ENCODE results near the gene PYY.
"Not testable (repeated sequence)": the region's sequence is repeated elsewhere in the genome, so short reads cannot be mapped to it uniquely, and the experiment has no call there.

PYY gene

GRCh38 chr17:43998552-43998951, 44.8 kb upstream of the PYY start:
- TF ChIP-seq, protein P1, sequence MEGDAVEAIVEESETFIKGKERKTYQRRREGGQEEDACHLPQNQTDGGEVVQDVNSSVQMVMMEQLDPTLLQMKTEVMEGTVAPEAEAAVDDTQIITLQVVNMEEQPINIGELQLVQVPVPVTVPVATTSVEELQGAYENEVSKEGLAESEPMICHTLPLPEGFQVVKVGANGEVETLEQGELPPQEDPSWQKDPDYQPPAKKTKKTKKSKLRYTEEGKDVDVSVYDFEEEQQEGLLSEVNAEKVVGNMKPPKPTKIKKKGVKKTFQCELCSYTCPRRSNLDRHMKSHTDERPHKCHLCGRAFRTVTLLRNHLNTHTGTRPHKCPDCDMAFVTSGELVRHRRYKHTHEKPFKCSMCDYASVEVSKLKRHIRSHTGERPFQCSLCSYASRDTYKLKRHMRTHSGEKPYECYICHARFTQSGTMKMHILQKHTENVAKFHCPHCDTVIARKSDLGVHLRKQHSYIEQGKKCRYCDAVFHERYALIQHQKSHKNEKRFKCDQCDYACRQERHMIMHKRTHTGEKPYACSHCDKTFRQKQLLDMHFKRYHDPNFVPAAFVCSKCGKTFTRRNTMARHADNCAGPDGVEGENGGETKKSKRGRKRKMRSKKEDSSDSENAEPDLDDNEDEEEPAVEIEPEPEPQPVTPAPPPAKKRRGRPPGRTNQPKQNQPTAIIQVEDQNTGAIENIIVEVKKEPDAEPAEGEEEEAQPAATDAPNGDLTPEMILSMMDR (IDR thresholded peaks at IDR 0.05; ENCODE audit: control insufficient read depth, insufficient read depth, low read depth, low read length, missing control alignments) = no peak
- H3K4me3 ChIP-seq (ENCODE audit: control insufficient read depth, low read depth, low read length) = no peak overlapping the region
- peak; percentile 31 for DNase-seq (ENCODE audit: low read depth)

DNA sequence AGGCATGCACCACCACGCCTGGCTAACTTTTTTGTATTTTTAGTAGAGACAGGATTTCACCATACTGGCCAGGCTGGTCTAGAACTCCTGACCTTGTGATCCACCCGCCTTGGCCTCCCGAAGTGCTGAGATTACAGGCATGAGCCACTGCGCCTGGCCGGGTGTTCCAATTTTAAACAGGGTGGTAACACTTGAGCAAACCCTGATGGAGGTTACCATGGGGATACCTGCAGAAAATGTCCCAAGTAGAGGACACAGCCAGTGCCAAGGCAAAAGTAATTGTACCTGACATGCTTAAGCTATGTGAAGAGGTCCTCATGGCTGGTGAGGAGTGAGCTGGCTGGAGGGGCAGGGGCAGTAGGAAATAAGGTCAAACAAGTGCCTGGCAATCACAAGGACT, 43.4 kb upstream of the PYY start:
- DNase-seq (ENCODE audit: low read depth); H3K4me3 ChIP-seq (ENCODE audit: control insufficient read depth, low read depth, low read length): not testable (repeated sequence)

GRCh38 chr17:43995150-43995471, 41.4 kb upstream of the PYY start:
- TF ChIP-seq, protein P1 (IDR thresholded peaks at IDR 0.05; ENCODE audit: control insufficient read depth, insufficient read depth, low read depth, low read length, missing control alignments) = no peak
- no peak overlapping the region; the same call in none of the 2 replicates for H3K4me3 ChIP-seq (ENCODE audit: control insufficient read depth, low read depth, low read length)
- DNase-seq (ENCODE audit: low read depth) = no peak

DNA sequence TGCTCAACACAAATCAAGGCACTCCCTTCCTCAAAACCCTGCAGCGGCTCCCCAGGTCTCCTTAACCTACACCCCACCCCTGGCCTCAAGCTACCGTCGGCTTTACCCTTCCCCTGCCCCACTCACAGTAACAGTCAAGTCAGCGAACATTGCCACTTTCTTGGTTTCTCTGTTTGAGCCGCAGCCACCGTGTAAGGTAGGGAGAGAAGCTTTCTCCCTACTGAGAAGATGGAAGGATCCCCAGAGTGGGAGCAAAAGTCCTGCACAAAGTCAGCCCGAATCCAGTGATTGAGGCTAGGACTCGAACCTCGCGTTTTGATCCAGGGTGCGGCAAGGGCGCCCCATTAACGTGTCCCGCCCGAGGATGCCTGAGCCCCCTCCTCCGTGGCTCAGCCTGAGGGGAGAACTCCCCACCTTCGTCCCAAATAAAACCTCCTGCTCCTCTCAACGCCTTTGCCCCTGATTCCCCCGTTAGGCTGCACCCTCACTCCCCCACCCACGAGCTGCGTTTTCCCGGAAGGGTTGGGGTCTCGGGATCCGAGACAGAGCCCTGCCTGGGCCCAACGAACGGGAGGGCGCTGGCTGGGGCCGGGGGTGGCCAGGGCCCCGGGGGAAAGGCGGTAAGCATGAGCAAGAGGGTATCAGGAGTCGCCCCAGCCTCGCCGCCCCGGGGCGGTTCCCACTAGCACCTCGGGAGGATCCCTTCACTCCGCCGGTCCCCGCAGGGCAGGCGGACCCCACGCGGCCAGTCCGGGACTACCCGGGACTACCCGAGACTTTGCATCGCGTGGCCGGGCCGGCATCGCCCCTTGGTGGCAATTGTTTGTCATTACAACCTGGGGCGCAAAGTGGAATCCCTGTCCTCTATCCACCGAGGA, 40.8 kb upstream of the PYY start:
- TF ChIP-seq, protein P1 (IDR thresholded peaks at IDR 0.05; ENCODE audit: control insufficient read depth, insufficient read depth, low read depth, low read length, missing control alignments) = peak; percentile 91
- DNase-seq (ENCODE audit: low read depth) = no peak
- H3K4me3 ChIP-seq (ENCODE audit: control insufficient read depth, low read depth, low read length) = peak overlapping the region; percentile 53

GRCh38 chr17:43992641-43993040, 38.9 kb upstream of the PYY start:
- TF ChIP-seq, protein P1 (IDR thresholded peaks at IDR 0.05; ENCODE audit: control insufficient read depth, insufficient read depth, low read depth, low read length, missing control alignments) = no peak
- DNase-seq (ENCODE audit: low read depth) = no peak
- no peak overlapping the region for H3K4me3 ChIP-seq (ENCODE audit: control insufficient read depth, low read depth, low read length)

DNA sequence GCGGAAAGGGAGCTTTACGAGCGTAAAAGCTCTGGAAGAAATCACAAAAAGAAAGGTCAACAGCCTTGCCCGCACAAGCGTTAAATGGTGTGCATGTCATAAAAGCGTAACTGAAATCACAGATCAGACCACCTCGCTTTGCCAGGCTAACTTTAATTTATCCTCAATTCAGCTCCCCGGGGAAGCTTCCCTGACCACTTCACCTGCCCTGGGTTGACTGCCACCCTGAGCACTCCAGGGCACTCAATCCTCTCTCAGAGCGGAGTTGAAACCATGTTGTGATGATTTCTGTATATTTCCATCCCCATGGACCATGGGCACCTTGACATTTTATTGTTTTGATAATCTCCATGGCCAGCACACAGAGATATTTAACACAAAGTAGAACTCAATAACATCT, 34.6 kb upstream of the PYY start:
- no peak overlapping the region for H3K4me3 ChIP-seq (ENCODE audit: control insufficient read depth, low read depth, low read length)
- DNase-seq (ENCODE audit: low read depth) = no peak
- TF ChIP-seq, protein P1 (IDR thresholded peaks at IDR 0.05; ENCODE audit: control insufficient read depth, insufficient read depth, low read depth, low read length, missing control alignments) = no peak

DNA sequence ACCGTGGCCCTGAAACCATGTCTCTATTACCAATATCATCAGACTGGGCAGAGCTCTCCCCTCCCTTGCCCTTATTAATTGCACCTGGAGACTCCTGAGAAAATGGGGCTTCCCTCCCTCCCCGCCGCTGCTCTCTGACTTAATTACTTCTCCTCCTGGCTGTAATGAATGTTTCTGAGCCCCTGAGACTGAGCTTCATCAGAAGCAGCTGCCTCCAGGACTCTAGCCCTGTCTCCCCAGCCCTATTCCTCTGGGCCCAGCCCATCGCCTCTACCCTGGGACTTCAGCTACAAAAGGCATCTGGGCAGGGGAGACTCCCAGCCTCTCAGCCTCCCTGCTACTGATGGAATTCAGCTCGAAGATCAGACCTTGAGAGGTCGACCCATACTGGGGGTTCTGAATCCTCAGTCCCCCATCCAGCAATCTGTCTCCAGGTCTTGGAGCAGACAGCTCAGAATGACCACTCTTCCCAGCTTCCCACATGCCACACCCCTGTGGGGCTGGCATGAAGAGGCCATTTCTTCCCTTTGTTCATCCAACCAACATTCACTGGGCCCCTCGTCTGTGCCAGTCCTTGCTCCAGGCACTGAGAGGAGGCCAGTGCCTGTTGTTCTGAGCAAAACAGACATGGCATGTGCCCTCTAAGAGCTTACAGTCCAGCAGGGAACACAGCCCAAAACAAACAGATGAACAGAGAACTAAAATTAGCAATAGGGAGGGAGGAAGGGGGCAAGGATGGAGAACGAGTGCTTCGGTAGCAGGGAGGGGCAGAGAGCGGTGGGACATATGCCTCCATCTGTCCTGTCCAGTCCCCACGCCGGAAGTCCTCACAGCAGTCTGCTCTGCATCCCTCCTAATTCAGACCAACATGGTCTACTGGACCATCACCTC, 33.6 kb upstream of the PYY start:
- DNase-seq (ENCODE audit: low read depth) = no peak
- no peak overlapping the region for H3K4me3 ChIP-seq (ENCODE audit: control insufficient read depth, low read depth, low read length)
- TF ChIP-seq, protein P1 (IDR thresholded peaks at IDR 0.05; ENCODE audit: control insufficient read depth, insufficient read depth, low read depth, low read length, missing control alignments) = no peak

All from AG09309 (cell line).